Measurements from ENCODE around the gene NDUFB5. TPM values are rescaled to one million over a fixed set of nuclear protein-coding genes. Genes with fewer than 3 reads are reported as not detected.

The NDUFB5 gene
- total RNA-seq, 1 donor from 2014 or later, result 22.4 TPM

DNA sequence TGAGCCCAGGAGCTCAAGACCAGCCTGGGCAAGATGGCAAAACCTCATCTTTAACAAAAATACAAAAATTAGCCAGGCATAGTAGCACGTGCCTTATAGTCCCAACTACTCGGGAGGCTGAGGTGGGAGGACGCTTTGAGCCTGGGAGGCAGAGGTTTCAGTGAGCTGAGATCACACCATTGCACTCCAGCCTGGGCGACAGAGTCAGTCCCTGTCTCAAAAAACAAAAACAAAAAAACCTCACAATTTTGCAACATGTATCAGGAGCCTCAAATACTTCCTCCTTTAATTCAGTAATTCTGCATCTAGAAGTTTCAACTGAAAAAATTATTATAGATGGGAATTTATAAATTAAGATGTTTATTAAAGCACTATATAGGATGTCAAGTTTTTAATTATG lies 1.3 kb upstream of the NDUFB5 start:
- intact Hi-C loops (cut with DNase I), result no loop called here
- H3K36me3 ChIP-seq, result peaks cover 33 to 34% of the 10 kb centered on the region in 2 donors

DNA sequence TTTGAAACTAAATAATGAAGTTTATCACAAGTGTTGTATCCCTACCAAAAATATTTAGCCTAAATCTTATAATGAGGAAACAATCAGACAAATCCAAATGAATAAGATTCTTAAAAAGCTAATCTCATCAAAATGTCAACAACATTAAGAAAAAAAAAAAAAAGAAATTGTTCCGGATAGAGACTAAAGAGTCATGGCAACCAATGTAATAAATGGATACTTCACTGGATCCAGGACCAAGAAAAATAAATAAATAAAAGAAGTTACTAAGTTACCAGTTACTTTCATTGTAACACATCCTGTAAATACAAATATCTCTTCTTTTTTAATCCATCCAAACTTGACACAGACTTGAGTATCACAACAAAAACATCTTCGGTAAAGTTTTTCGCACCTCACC lies 763 bp upstream of the NDUFB5 start:
- no peak for DNase-seq (ENCODE audit: low spot score in 2 of 2)
- TF ChIP-seq, protein P1, sequence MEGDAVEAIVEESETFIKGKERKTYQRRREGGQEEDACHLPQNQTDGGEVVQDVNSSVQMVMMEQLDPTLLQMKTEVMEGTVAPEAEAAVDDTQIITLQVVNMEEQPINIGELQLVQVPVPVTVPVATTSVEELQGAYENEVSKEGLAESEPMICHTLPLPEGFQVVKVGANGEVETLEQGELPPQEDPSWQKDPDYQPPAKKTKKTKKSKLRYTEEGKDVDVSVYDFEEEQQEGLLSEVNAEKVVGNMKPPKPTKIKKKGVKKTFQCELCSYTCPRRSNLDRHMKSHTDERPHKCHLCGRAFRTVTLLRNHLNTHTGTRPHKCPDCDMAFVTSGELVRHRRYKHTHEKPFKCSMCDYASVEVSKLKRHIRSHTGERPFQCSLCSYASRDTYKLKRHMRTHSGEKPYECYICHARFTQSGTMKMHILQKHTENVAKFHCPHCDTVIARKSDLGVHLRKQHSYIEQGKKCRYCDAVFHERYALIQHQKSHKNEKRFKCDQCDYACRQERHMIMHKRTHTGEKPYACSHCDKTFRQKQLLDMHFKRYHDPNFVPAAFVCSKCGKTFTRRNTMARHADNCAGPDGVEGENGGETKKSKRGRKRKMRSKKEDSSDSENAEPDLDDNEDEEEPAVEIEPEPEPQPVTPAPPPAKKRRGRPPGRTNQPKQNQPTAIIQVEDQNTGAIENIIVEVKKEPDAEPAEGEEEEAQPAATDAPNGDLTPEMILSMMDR (IDR thresholded peaks at IDR 0.05), result no peak
- peaks cover 7 to 10% of the 10 kb centered on the region in 2 donors for H3K4me1 ChIP-seq
- H3K4me3 ChIP-seq, result peak overlapping the region; percentile 78 to 84
- intact Hi-C loops (cut with DNase I), result loop anchor here (1.0 to 2.0 kb wide), 5 partner anchors 42 to 456 kb away; partner anchors contain the start of genes ACTL6A, GNB4, MFN1 and PIK3CA
- H3K27ac ChIP-seq, result peak overlapping the region; percentile 79 to 87
- H3K9me3 ChIP-seq, result no peaks in the 10 kb centered on the region
- no peaks in the 10 kb centered on the region for H3K27me3 ChIP-seq
- H3K36me3 ChIP-seq, result peaks cover 28 to 29% of the 10 kb centered on the region in 2 donors

More for the DNA sequence above, 1.3 kb upstream of the NDUFB5 start:
- TF ChIP-seq, protein P1 (IDR thresholded peaks at IDR 0.05), result no peak
- no peak for DNase-seq (ENCODE audit: low spot score in 2 of 2)
- Histone ChIP-seq H3K27me3 (no peaks in the 10 kb centered on the region), H3K9me3 (no peaks in the 10 kb centered on the region), H3K4me1 (peaks cover 7 to 10% of the 10 kb centered on the region in 2 donors), H3K4me3 (peak overlapping the region; percentile 78 to 84), H3K27ac (no peak overlapping the region)

DNA sequence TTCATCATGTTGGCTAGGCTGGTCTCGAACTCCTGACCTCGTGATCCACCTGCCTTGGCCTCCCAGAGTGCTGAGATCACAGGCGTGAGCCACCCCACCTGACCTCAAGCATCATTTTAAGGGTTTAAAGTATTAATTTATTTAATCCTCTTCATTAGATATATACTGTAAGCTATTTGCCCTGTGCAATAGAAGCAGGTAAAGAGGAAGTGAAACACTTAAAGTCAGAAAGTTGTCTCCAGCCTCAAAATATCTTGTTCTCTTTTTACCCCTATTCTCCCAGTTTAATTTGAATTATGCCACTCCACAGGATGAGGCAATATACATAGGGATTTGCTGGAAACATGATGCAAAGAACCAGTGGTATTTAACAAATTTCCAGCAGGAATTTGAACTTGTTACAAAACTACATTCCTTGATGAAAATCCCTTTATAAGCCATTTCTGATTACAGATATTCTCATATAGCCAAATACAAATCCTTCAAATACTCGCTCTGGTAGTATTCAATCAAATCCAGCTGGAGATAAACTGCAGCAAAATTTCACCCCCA lies 2.0 kb downstream of the NDUFB5 start:
- TF ChIP-seq, protein P1 (IDR thresholded peaks at IDR 0.05), result no peak
- peaks cover 6% of the 10 kb centered on the region in 2 donors for H3K36me3 ChIP-seq
- H3K27ac ChIP-seq, result no peak overlapping the region
- H3K9me3 ChIP-seq, result no peaks in the 10 kb centered on the region
- no peak overlapping the region for H3K4me3 ChIP-seq
- peaks cover 7 to 10% of the 10 kb centered on the region in 2 donors for H3K4me1 ChIP-seq
- H3K27me3 ChIP-seq, result no peaks in the 10 kb centered on the region
- intact Hi-C loops (cut with DNase I), result no loop called here
- DNase-seq (ENCODE audit: low spot score in 2 of 2), result no peak

DNA sequence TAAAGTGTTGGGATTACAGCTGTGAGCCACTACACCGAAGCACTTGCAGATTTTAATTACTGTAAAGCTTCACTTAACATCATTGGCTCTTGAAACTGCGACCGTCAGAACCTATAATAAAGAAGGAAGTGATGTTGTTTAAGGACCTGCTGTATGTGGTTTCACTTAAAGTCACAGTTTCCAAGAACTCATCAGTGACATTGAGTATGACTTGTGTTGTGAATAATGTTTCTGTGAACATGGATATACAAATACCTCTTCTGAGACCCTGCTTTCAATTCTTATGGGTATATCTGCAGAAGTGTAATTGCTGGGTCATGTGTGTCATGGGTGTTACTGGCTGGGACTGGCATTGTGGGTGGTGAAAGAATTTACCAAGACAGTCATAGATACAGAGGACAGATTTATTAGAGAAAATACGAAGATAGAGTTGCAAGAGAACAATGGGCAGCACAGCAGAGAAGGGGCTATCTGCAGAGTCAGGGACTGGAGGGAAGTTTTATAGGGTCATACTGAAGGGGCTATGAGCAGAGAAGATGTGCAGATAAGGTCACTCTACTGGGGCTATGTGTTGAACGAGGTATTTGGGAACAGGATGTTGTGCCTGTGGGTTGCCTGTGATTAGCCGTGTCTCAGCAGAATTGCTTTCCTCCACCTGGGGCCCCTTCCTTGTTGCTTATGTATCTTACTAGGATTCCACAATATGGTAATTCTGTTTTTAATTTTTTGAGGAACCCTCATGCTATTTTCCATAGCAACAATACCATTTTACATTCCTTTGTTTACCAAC lies 4.5 kb downstream of the NDUFB5 start:
- Histone ChIP-seq H3K4me1 (peaks cover 5 to 7% of the 10 kb centered on the region in 2 donors), H3K9me3 (no peaks in the 10 kb centered on the region), H3K36me3 (peaks cover 2 to 5% of the 10 kb centered on the region in 2 donors), H3K4me3 (no peak overlapping the region), H3K27ac (no peak overlapping the region), H3K27me3 (no peaks in the 10 kb centered on the region)
- no peak for DNase-seq (ENCODE audit: low spot score in 2 of 2)
- intact Hi-C loops (cut with DNase I), result no loop called here
- TF ChIP-seq, protein P1 (IDR thresholded peaks at IDR 0.05), result no peak

DNA sequence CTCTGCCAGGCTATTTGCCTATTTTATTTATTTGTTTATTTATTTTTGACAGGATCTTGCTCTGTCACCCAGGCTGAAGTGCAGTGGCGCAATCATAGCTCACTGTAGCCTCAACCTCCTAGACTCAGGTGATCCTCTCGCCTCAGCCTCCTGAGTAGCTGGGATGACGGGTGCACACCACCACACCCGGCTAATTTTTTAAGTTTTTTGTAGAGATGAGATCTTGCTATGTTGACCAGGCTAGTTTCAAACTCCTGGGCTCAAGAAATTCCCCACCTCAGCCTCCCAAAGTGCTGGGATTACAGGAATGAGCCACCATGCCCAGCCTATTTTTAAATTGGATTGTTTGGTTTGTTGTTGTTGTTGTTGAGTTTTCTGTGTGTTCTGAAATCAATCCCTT lies 5.5 kb downstream of the NDUFB5 start:
- H3K9me3 ChIP-seq, result no peaks in the 10 kb centered on the region
- intact Hi-C loops (cut with DNase I), result no loop called here
- H3K4me3 ChIP-seq, result no peak overlapping the region
- peaks cover 2 to 5% of the 10 kb centered on the region in 2 donors for H3K36me3 ChIP-seq
- no peaks in the 10 kb centered on the region for H3K27me3 ChIP-seq
- TF ChIP-seq, protein P1 (IDR thresholded peaks at IDR 0.05), result no peak
- DNase-seq (ENCODE audit: low spot score in 2 of 2), result no peak
- H3K27ac ChIP-seq, result no peak overlapping the region
- peaks cover 5 to 7% of the 10 kb centered on the region in 2 donors for H3K4me1 ChIP-seq
